Gastroesophageal sphincter (tissue), 4 donors: ENCODE results near the gene SAT2. TPM values are rescaled to one million over a fixed set of nuclear protein-coding genes. Genes with fewer than 3 reads are reported as not detected.

Source experiments
- ATAC-seq: fragments of 150-250 bp; one replicate; pipeline ENCODE4 v1.9.1; 2016; ENCODE audit warnings: mild to moderate bottlenecking, moderate library complexity
- H3K27ac ChIP-seq, 4 donors: fragments of 200-600 bp; sonication (generic) in 3 of 4; 1 replicate in 3 of 4; 2 replicates in 1 of 4; pipeline ENCODE4 v1.5.1; 2016 to 2019
- H3K27me3 ChIP-seq: fragments of 200-600 bp; sonication (generic); one replicate; pipeline ENCODE4 v1.5.1; 2019
- H3K36me3 ChIP-seq, 2 donors: fragments of 200-600 bp; sonication (generic); one replicate each; pipeline ENCODE4 v1.5.1; 2019; ENCODE audit warnings: control low read depth in 1 of 2
- H3K4me1 ChIP-seq, 3 donors: fragments of 200-600 bp; sonication (generic); 1 replicate in 2 of 3; 2 replicates in 1 of 3; pipeline ENCODE4 v1.5.1; 2016 to 2019; ENCODE audit warnings: control low read depth in 2 of 3
- H3K4me3 ChIP-seq, 2 donors: fragments of 200-600 bp; sonication (generic); one replicate each; pipeline ENCODE4 v1.5.1; 2019; ENCODE audit warnings: mild to moderate bottlenecking in 1 of 2, moderate library complexity in 1 of 2
- H3K9me3 ChIP-seq, 3 donors: fragments of 200-600 bp; sonication (generic); one replicate each; pipeline ENCODE4 v1.5.1; 2017 to 2019; ENCODE audit warnings: control low read depth in 2 of 3
- CTCF ChIP-seq, 4 experiments: fragments of 200-600 bp in 2 of 4; fragments of 450-650 bp in 2 of 4; sonication (generic) in 1 of 4; IDR thresholded peaks; one replicate each; pipeline ENCODE4 v1.5.1; 2017 to 2019; ENCODE audit warnings: antibody characterized with exemption in 4 of 4, mild to moderate bottlenecking in 2 of 4, moderate library complexity in 2 of 4
- EP300 ChIP-seq: sonication (generic); formaldehyde crosslinking; IDR thresholded peaks from one replicate; pipeline ENCODE4 v1.6.1; 2017; ENCODE audit warnings: antibody characterized with exemption, mild to moderate bottlenecking
- POLR2A ChIP-seq, 2 donors: fragments of 450-650 bp; IDR thresholded peaks; one replicate each; pipeline ENCODE4 v1.6.1; 2017; ENCODE audit warnings: antibody characterized with exemption in 2 of 2, mild to moderate bottlenecking in 2 of 2, moderate library complexity in 1 of 2
- POLR2AphosphoS5 ChIP-seq: sonication (generic); formaldehyde crosslinking; IDR thresholded peaks from one replicate; pipeline ENCODE4 v1.6.1; 2017; ENCODE audit warnings: antibody characterized with exemption
- WGBS, 2 donors: methylation state at CpG; one replicate each; pipeline ENCODE4 v1.1.5; 2018; ENCODE audit warnings: low coverage in 1 of 2; 5-methylcytosine and 5-hydroxymethylcytosine counted together
- total RNA-seq, 4 donors: library from RNA; depleted of rRNA; stranded (reverse); fragments of >200 nt; gene quantifications; one replicate each; pipeline ENCODE4 v1.1.0, GENCODE V29; 2016

Gene SAT2
- total RNA-seq, 4 donors from 2014 or later = 50.6 to 72.3 (median 62.3) TPM

DNA sequence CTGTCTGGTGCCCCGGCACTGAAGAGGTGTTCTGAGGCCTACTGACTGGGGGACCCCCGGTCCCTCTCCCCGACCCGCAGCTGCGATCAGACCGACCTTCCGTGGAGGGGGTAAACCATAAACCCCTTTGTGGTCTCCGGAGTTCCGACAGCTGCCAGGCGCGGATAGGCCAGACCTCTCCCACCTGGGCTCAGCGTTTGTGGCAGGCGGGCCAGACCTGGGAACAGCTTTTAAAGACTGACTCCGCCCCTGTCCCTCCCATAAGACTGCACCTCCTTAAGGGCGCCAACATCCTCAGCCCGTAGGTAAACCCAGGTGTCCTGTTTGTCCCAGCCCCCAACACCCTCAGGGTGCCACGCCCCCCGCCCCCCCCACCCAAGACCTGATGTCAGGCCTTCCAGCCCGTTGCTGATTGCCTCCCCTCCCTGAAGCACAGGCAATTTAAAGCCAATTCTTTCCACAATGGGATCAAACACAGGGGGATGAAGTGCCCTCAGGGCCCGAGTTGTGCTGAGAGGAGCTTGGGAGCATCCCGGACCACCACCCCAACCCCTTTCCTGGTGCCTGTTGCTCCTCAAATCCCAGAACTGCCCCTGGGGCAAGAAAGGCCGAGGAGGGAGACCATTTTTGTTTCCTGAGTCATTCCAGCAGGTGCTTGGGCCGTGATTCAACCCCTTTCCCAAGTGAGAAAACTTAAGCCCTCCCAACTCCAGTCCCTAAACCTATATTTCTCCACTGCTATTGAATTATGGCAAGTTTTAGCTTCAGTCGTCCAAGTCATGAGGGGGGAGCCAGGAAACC, 37.5 kb downstream of the SAT2 start, which contains the start of gene SOX15:
SOX15 (minus strand) TSS at position 204 of the 801 bp plus-strand sequence. CDS start 418 bp downstream, outside the sequence.
- Histone ChIP-seq H3K4me3 (peak within 1 kb of the TSS; percentile 35 to 74), H3K27me3 (no peaks in the 10 kb centered on the region), H3K9me3 (no peaks in the 10 kb centered on the region), H3K36me3 (peaks cover 3 to 68% of the 10 kb centered on the region in 2 donors), H3K27ac (peak within 1 kb of the TSS; percentile 64 to 89 (median 88)), H3K4me1 (peaks cover 0 to 46% (median 15%) of the 10 kb centered on the region in 3 donors)
- no peak for ATAC-seq
- no peak for TF ChIP-seq POLR2A (IDR thresholded peaks at IDR 0.05)
- no peak for TF ChIP-seq EP300
- no peak for TF ChIP-seq POLR2AphosphoS5
- TF ChIP-seq CTCF (IDR thresholded peaks at IDR 0.05) = no peak
- WGBS, 2 donors = 40 to 80% methylated on average over 1 of the region's 24 CpGs

- 0% methylated on average over 1 of the region's 56 CpGs; no CpG with 5 or more reads in 1 of the 2 donors for WGBS, 2 donors
- H3K4me1 ChIP-seq = peaks cover 0 to 53% (median 22%) of the 10 kb centered on the region in 3 donors
- H3K9me3 ChIP-seq = no peaks in the 10 kb centered on the region
- H3K27me3 ChIP-seq = no peaks in the 10 kb centered on the region
- H3K27ac ChIP-seq = peak overlapping the region; percentile 64 to 89 (median 88)
- TF ChIP-seq CTCF (IDR thresholded peaks at IDR 0.05) = peak in 3 of 4 experiments; percentile 91 to 97 (median 92)
- no peak for TF ChIP-seq EP300
- TF ChIP-seq POLR2AphosphoS5 = peak; percentile 54
- TF ChIP-seq POLR2A (IDR thresholded peaks at IDR 0.05) = no peak
- peak overlapping the region; percentile 35 to 74 for H3K4me3 ChIP-seq
- peaks cover 3 to 60% of the 10 kb centered on the region in 2 donors for H3K36me3 ChIP-seq
- peak; percentile 89 for ATAC-seq
Observed at GRCh38 chr17:7589204-7589868, 38.3 kb downstream of the SAT2 start.

- H3K27me3 ChIP-seq = no peaks in the 10 kb centered on the region
Observed at GRCh38 chr17:7588553-7589203, 38.9 kb downstream of the SAT2 start.

More at GRCh38 chr17:7588553-7589203, 38.9 kb downstream of the SAT2 start:
- H3K9me3 ChIP-seq = no peaks in the 10 kb centered on the region
- peak overlapping the region; percentile 35 to 74 for H3K4me3 ChIP-seq
- H3K36me3 ChIP-seq = peaks cover under 1 to 53% of the 10 kb centered on the region in 2 donors
- ATAC-seq = peak; percentile 26
- peak overlapping the region; percentile 64 to 89 (median 88) for H3K27ac ChIP-seq
- H3K4me1 ChIP-seq = peaks cover 0 to 55% (median 24%) of the 10 kb centered on the region in 3 donors
- 0% methylated on average over 1 of the region's 30 CpGs; no CpG with 5 or more reads in 1 of the 2 donors for WGBS, 2 donors
- no peak for TF ChIP-seq CTCF (IDR thresholded peaks at IDR 0.05)
- no peak for TF ChIP-seq EP300
- TF ChIP-seq POLR2AphosphoS5 = no peak
- TF ChIP-seq POLR2A (IDR thresholded peaks at IDR 0.05) = no peak
